NCI-H1105 treated with DMSO at 0.1 percent for 48 hours (cell line): ENCODE measurements around the gene NEUROG1.

ENCODE experiments used
- DNase-seq: peaks from one replicate; lab custom pipeline; 2025; lab: John Stamatoyannopoulos, UW

Gene NEUROG1

GRCh38 chr5:135564331-135564730 is 28.6 kb upstream of the NEUROG1 start:
- no peak for DNase-seq

- DNase-seq: no peak
These were observed 25.5 kb upstream of the NEUROG1 start for GRCh38 chr5:135561266-135561665.

- DNase-seq: peak; percentile 37
These were observed 25.1 kb upstream of the NEUROG1 start for GRCh38 chr5:135560858-135561257.

GRCh38 chr5:135559354-135559753 is 23.6 kb upstream of the NEUROG1 start:
- no peak for DNase-seq

- no peak for DNase-seq
These were observed 21.5 kb upstream of the NEUROG1 start for GRCh38 chr5:135557076-135557838.

GRCh38 chr5:135556620-135557019 is 20.9 kb upstream of the NEUROG1 start:
- DNase-seq: no peak

GRCh38 chr5:135555530-135555929 is 19.8 kb upstream of the NEUROG1 start:
- DNase-seq: no peak

- peak; percentile 47 for DNase-seq
These were observed 18.1 kb upstream of the NEUROG1 start for GRCh38 chr5:135553688-135554462.

GRCh38 chr5:135551593-135552447 is 16.1 kb upstream of the NEUROG1 start:
- DNase-seq: peak; percentile 38

- no peak for DNase-seq
These were observed 13.6 kb upstream of the NEUROG1 start for GRCh38 chr5:135549413-135549812.

- DNase-seq: no peak
These were observed 12.0 kb upstream of the NEUROG1 start for GRCh38 chr5:135547590-135548254.

GRCh38 chr5:135546912-135547311 is 11.1 kb upstream of the NEUROG1 start:
- DNase-seq: no peak

- no peak for DNase-seq
These were observed 10.3 kb upstream of the NEUROG1 start for GRCh38 chr5:135546101-135546500.

- DNase-seq: no peak
These were observed 9.3 kb upstream of the NEUROG1 start for GRCh38 chr5:135545099-135545498.

GRCh38 chr5:135543485-135544304 is 7.9 kb upstream of the NEUROG1 start:
- DNase-seq: no peak

- no peak for DNase-seq
These were observed 7.3 kb upstream of the NEUROG1 start for GRCh38 chr5:135543001-135543484.

- DNase-seq: no peak
These were observed 6.2 kb upstream of the NEUROG1 start for GRCh38 chr5:135541807-135542502.

GRCh38 chr5:135539430-135540005 is 3.8 kb upstream of the NEUROG1 start:
- DNase-seq: no peak

- no peak for DNase-seq
These were observed 2.5 kb upstream of the NEUROG1 start for GRCh38 chr5:135538261-135538660.

- DNase-seq: no peak
These were observed 2.0 kb upstream of the NEUROG1 start for GRCh38 chr5:135537745-135538144.
